CD4-positive, alpha-beta T cell (primary cell): ENCODE data around the gene KIR2DL3. TPM values are rescaled to one million over a fixed set of nuclear protein-coding genes. Genes with fewer than 3 reads are reported as not detected.
A peak's percentile ranks its signal among the peaks of the same experiment; 100 is the strongest.
"Not testable (repeated sequence)": the region's sequence is repeated elsewhere in the genome, so short reads cannot be mapped to it uniquely, and the experiment has no call there.

Experiments used
- ATAC-seq: fragments of 200-7000 bp; cut with Tn5 transposase; one replicate; pipeline ENCODE4 v1.10.0; 2022; ENCODE audit warnings: mild to moderate bottlenecking; ENCODE audit not compliant: poor library complexity
- CTCF ChIA-PET: fragments of 350-600 bp; sonication (Branson Sonifier 250); formaldehyde crosslinking; loops from one replicate; lab custom pipeline; 2021; ENCODE audit warnings: antibody characterized with exemption, inconsistent platforms; lab: Charles Lee
- POLR2A ChIA-PET: fragments of 350-600 bp; sonication (Branson Sonifier 250); formaldehyde crosslinking; loops from one replicate; lab custom pipeline; 2021; ENCODE audit warnings: antibody characterized with exemption, inconsistent platforms; lab: Charles Lee
- DNase-seq, 14 experiments: peaks; one replicate each; pipeline ENCODE4 v3.0.0-alpha.2; 2013 to 2020; ENCODE audit warnings: mixed read lengths in 2 of 14
- H3K27ac ChIP-seq, 2 donors: one replicate each; pipeline versions ENCODE4 v1.5.1 to v1.7.0; 2013; ENCODE audit warnings: low read length in 2 of 2, low read depth in 1 of 2, mild to moderate bottlenecking in 1 of 2
- H3K27me3 ChIP-seq, 2 experiments: 1 replicate in 1 of 2; 2 replicates in 1 of 2; pipeline versions ENCODE4 v1.6.1 to v1.7.0; 2013; ENCODE audit warnings: low read length in 2 of 2, control low read depth in 1 of 2, mild to moderate bottlenecking in 1 of 2, moderate library complexity in 1 of 2; ENCODE audit not compliant: insufficient read depth in 2 of 2, control insufficient read depth in 1 of 2
- H3K36me3 ChIP-seq: one replicate; pipeline ENCODE4 v1.6.1; 2013; ENCODE audit warnings: low read length, control low read depth; ENCODE audit not compliant: insufficient read depth
- H3K4me1 ChIP-seq: one replicate; pipeline ENCODE4 v1.6.1; 2013; ENCODE audit warnings: low read length, control low read depth; ENCODE audit not compliant: insufficient read depth
- H3K4me3 ChIP-seq: one replicate; pipeline ENCODE4 v1.5.1; 2013; ENCODE audit warnings: mild to moderate bottlenecking, low read length, moderate library complexity
- H3K9me3 ChIP-seq, 2 experiments: 1 replicate in 1 of 2; 2 replicates in 1 of 2; pipeline versions ENCODE4 v1.6.1 to v1.7.0; 2013; ENCODE audit warnings: low read length in 2 of 2, mild to moderate bottlenecking in 2 of 2, control low read depth in 1 of 2, moderate library complexity in 1 of 2; ENCODE audit not compliant: control insufficient read depth in 1 of 2, insufficient read depth in 1 of 2
- H3K27ac Mint-ChIP-seq: one replicate; pipeline ENCODE4 v1.8.0; 2020; ENCODE audit warnings: mixed read lengths
- H3K27me3 Mint-ChIP-seq: one replicate; pipeline ENCODE4 v1.8.0; 2021; ENCODE audit warnings: mixed read lengths
- H3K36me3 Mint-ChIP-seq: one replicate; pipeline ENCODE4 v1.8.0; 2021; ENCODE audit warnings: low read depth, mixed read lengths
- H3K4me1 Mint-ChIP-seq: one replicate; pipeline ENCODE4 v1.8.0; 2021; ENCODE audit warnings: low read depth, mixed read lengths
- H3K4me3 Mint-ChIP-seq: one replicate; pipeline ENCODE4 v1.8.0; 2020; ENCODE audit warnings: mild to moderate bottlenecking, mixed read lengths
- H3K9me3 Mint-ChIP-seq: one replicate; pipeline ENCODE4 v1.8.0; 2020; ENCODE audit warnings: mixed read lengths
- intact Hi-C, 2 experiments: fragments of 100-400 bp; cut with DNase I in 1 of 2; cut with micrococcal nuclease in 1 of 2; formaldehyde crosslinking; loops; one replicate each; pipeline versions ENCODE4 v1.15.1 to v1.9.0; 2023 to 2025; cut with DNase I, micrococcal nuclease
- total RNA-seq, 174 experiments: library from RNA in 2 of 174; stranded (reverse) in 2 of 174; gene quantifications; one replicate each; pipeline ENCODE4 v1.2.3 and lab custom pipeline; 2021 to 2026
- TF ChIP-seq, protein P1 (sequence below): fragments of 200-600 bp; IDR thresholded peaks from one replicate; pipeline ENCODE4 v1.8.0; 2022; ENCODE audit warnings: antibody characterized with exemption, mild to moderate bottlenecking

KIR2DL3 gene
- total RNA-seq, 2 experiments from 2014 or later = not detected

DNA sequence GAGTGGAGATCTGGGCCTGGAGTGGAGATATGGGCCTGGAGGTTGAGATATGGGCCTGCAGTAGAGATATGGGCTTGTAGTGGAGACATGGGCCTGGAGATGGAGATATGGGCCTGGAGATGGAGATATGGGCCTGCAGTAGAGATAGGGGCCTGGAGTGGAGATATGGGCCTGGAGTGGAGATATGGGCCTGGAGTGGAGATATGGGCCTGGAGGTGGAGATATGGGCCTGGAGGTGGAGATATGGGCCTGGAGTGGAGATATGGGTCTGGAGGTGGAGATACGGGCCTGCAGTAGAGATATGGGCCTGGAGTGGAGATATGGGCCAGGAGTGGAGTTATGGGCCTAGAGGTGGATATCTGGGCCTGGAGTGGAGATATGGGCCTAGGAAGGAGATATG, 402 bp downstream of the KIR2DL3 start:
- POLR2A ChIA-PET = no interaction called here

DNA sequence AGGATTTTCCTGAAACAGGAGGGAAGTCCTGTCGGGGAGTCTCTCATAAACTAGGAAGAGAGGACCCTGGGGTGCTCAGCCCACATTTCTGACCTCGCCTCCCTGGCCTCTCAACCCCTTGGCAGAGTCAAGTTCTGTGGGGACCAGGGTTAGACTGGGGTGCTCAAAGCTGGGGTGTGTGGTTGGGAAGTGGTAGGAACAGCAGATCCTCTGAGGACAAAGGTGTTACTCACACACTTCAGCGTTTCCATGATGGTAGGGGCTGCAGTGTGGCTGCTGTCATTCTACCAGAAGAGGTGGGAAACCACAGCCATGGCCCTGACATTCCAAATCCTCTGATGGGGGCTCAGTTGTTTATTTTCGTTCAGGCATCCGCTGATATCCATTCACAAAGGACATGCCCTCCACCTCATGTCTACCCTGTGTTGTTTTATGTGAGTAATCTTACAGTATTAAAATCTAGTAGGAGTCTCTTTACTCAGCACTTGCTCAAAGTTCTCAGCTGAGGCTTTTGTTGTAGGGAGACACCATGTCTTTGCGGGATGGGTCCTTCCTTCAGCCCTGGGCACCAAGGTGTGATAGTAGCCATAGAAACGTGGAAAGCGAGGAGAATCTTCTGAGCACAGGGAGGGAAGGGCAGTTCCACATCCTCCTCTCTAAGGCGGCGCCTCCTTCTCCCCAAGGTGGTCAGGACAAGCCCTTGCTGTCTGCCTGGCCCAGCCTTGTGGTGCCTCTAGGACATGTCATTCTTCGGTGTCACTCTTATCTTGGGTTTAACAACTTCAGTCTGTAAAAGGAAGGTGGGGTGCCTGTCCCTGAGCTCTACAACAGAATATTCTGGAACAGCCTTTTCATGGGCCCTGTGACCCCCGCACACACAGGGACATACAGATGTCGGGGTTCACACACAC, 1.5 kb downstream of the KIR2DL3 start:
- TF ChIP-seq, protein P1, sequence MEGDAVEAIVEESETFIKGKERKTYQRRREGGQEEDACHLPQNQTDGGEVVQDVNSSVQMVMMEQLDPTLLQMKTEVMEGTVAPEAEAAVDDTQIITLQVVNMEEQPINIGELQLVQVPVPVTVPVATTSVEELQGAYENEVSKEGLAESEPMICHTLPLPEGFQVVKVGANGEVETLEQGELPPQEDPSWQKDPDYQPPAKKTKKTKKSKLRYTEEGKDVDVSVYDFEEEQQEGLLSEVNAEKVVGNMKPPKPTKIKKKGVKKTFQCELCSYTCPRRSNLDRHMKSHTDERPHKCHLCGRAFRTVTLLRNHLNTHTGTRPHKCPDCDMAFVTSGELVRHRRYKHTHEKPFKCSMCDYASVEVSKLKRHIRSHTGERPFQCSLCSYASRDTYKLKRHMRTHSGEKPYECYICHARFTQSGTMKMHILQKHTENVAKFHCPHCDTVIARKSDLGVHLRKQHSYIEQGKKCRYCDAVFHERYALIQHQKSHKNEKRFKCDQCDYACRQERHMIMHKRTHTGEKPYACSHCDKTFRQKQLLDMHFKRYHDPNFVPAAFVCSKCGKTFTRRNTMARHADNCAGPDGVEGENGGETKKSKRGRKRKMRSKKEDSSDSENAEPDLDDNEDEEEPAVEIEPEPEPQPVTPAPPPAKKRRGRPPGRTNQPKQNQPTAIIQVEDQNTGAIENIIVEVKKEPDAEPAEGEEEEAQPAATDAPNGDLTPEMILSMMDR = no peak
- ChIA-PET CTCF (no interaction called here), POLR2A (no interaction called here)
- Histone ChIP-seq H3K4me1 (no peaks in the 10 kb centered on the region), H3K27me3 (peaks cover 0 to 2% of the 10 kb centered on the region in 2 experiments), H3K36me3 (no peaks in the 10 kb centered on the region), H3K9me3 (peaks cover 0 to 3% of the 10 kb centered on the region in 2 experiments), H3K4me3 (no peak overlapping the region), H3K27ac (no peak overlapping the region)
- H3K9me3 Mint-ChIP-seq = peaks cover 2% of the 10 kb centered on the region
- H3K27me3 Mint-ChIP-seq = peaks cover 22% of the 10 kb centered on the region
- H3K4me3 Mint-ChIP-seq = no peak overlapping the region
- H3K27ac Mint-ChIP-seq = no peak overlapping the region
- ATAC-seq (no peak), DNase-seq (no peak)
- intact Hi-C loops = no loop called here
- no peaks in the 10 kb centered on the region for H3K36me3 Mint-ChIP-seq
- no peaks in the 10 kb centered on the region for H3K4me1 Mint-ChIP-seq

More for the DNA sequence above, 402 bp downstream of the KIR2DL3 start:
- H3K9me3 Mint-ChIP-seq = peaks cover 2% of the 10 kb centered on the region
- Histone ChIP-seq H3K27ac (no peak overlapping the region), H3K9me3 (peaks cover 0 to 3% of the 10 kb centered on the region in 2 experiments), H3K4me1 (no peaks in the 10 kb centered on the region), H3K36me3 (no peaks in the 10 kb centered on the region), H3K27me3 (peaks cover 0 to 2% of the 10 kb centered on the region in 2 experiments), H3K4me3 (no peak overlapping the region)
- no peaks in the 10 kb centered on the region for H3K4me1 Mint-ChIP-seq
- H3K27me3 Mint-ChIP-seq = peaks cover 22% of the 10 kb centered on the region
- no peaks in the 10 kb centered on the region for H3K36me3 Mint-ChIP-seq
- CTCF ChIA-PET = no interaction called here
- ATAC-seq = no peak
- intact Hi-C loops = no loop called here
- H3K4me3 Mint-ChIP-seq = no peak overlapping the region
- TF ChIP-seq, protein P1 = no peak
- H3K27ac Mint-ChIP-seq = no peak overlapping the region
- DNase-seq = no peak

DNA sequence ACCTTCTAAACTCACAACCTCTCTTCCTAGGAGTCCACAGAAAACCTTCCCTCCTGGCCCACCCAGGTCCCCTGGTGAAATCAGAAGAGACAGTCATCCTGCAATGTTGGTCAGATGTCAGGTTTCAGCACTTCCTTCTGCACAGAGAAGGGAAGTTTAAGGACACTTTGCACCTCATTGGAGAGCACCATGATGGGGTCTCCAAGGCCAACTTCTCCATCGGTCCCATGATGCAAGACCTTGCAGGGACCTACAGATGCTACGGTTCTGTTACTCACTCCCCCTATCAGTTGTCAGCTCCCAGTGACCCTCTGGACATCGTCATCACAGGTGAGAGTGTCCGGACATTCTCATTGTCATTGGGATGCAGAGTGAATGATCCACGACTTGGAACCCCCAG, 3.6 kb downstream of the KIR2DL3 start:
- H3K4me3 Mint-ChIP-seq, H3K27ac ChIP-seq, DNase-seq, intact Hi-C loops, H3K4me1 ChIP-seq, H3K4me1 Mint-ChIP-seq, H3K9me3 Mint-ChIP-seq, CTCF ChIA-PET, H3K36me3 Mint-ChIP-seq, H3K9me3 ChIP-seq, H3K27ac Mint-ChIP-seq, ATAC-seq, H3K27me3 ChIP-seq, POLR2A ChIA-PET, H3K4me3 ChIP-seq, H3K36me3 ChIP-seq: not testable (repeated sequence)
- peaks cover 17% of the 10 kb centered on the region for H3K27me3 Mint-ChIP-seq

DNA sequence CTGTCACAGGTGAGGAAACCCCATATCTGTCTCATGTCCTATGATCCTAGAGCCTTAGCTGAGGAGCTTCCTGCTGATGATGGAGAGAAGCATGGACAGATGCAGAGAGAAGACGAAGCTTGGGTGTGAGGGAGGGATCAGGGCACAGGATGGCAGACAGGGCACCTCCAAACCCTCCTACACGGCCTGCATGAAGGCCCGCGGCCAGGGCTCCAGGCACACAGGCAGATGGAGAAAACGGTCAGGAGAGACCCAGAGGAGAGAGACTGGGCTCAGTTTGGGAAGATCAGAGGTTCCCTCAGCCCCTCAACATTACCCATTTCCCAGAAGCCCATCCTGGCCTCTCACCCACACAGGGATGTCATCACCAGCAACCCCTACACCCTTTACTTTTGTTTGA, 5.8 kb downstream of the KIR2DL3 start:
- H3K4me3 ChIP-seq, H3K4me1 Mint-ChIP-seq, H3K36me3 Mint-ChIP-seq, DNase-seq, CTCF ChIA-PET, H3K27me3 ChIP-seq, H3K4me1 ChIP-seq, H3K9me3 ChIP-seq, H3K4me3 Mint-ChIP-seq, ATAC-seq, H3K27ac Mint-ChIP-seq, intact Hi-C loops, H3K27ac ChIP-seq, H3K36me3 ChIP-seq, POLR2A ChIA-PET, H3K9me3 Mint-ChIP-seq: not testable (repeated sequence)
- H3K27me3 Mint-ChIP-seq = peaks cover 11% of the 10 kb centered on the region

DNA sequence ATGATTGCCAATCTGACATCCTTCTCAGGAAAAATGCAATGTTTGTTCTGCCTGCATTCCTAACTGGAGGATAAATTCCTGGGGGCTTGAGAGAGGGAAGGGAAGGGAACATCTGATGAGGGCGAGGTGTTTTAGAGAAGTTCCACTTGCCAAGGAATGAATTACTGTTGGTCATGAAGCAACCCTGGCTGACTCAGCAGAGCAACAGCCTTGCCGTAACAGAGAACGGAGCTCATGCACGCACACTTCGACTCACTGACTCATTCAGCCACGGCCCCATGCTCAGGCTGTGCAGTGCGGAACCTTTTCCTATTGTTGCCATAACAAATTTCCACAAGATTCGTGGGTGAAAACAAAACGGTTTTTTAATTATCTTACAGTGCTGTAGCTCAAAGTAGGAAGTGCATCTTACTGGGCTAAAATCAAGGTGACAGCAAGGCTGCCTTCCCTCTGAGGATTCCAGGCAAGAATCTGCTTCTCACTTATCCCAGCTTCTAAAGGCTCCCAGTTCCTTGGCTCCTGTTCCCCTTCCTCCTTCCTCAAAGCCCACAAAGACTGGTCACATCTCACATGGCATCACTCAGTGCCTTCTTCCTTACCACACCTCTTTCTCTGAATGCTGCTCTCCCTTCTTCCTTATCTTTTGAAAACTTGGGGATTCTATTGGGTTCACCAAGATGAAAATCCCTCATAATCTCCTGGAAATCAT, 9.5 kb downstream of the KIR2DL3 start:
- POLR2A ChIA-PET, H3K4me3 Mint-ChIP-seq, CTCF ChIA-PET, H3K4me1 ChIP-seq, H3K4me1 Mint-ChIP-seq, H3K36me3 ChIP-seq, H3K27me3 ChIP-seq, H3K27me3 Mint-ChIP-seq, ATAC-seq, H3K27ac Mint-ChIP-seq, intact Hi-C loops, H3K36me3 Mint-ChIP-seq, H3K9me3 ChIP-seq, H3K27ac ChIP-seq, H3K9me3 Mint-ChIP-seq, H3K4me3 ChIP-seq: not testable (repeated sequence)
- peak in 2 of 14 experiments; percentile 55 to 71 for DNase-seq
